ENCODE data around the gene ZNF583.

- TF ChIP-seq POU2F2 (IDR thresholded peaks at IDR 0.05; ENCODE audit: low read depth, low read length) (no peak), POLR2A (IDR thresholded peaks at IDR 0.05; ENCODE audit: low read depth, low read length) (no peak)
These were observed 930 bp downstream of the ZNF583 start for GRCh38 chr19:56405062-56405461.

All from GM12891 (cell line).